Natural killer cell (primary cell): ENCODE data around the gene ESR2. TPM values are rescaled to one million over a fixed set of nuclear protein-coding genes. Genes with fewer than 3 reads are reported as not detected.

Experiments
- ATAC-seq, 3 donors: fragments of 150-1000 bp in 2 of 3; fragments of 200-7000 bp in 1 of 3; cut with Tn5 transposase; 1 replicate in 1 of 3; 2 replicates in 2 of 3; pipeline ENCODE4 v1.10.0; 2021; ENCODE audit warnings: mild to moderate bottlenecking in 2 of 3, moderate library complexity in 2 of 3
- DNase-seq, 2 donors: peaks; one replicate each; pipeline versions ENCODE4 v3.0.0 to v3.0.0-alpha.2; 2013 to 2021; ENCODE audit warnings: mixed read lengths in 1 of 2
- H3K27ac ChIP-seq: one replicate; pipeline ENCODE4 v1.5.1; 2013; ENCODE audit warnings: mild to moderate bottlenecking, low read length
- H3K27me3 ChIP-seq: one replicate; pipeline ENCODE4 v1.6.1; 2013; ENCODE audit warnings: low read length; ENCODE audit not compliant: control insufficient read depth, insufficient read depth
- H3K36me3 ChIP-seq: one replicate; pipeline ENCODE4 v1.6.1; 2013; ENCODE audit warnings: low read length; ENCODE audit not compliant: control insufficient read depth, insufficient read depth
- H3K4me1 ChIP-seq: one replicate; pipeline ENCODE4 v1.6.1; 2013; ENCODE audit warnings: low read length; ENCODE audit not compliant: control insufficient read depth, insufficient read depth
- H3K4me3 ChIP-seq: one replicate; pipeline ENCODE4 v1.5.1; 2013; ENCODE audit warnings: low read length
- H3K9me3 ChIP-seq: one replicate; pipeline ENCODE4 v1.6.1; 2013; ENCODE audit warnings: low read length; ENCODE audit not compliant: control insufficient read depth, insufficient read depth
- H3K27ac Mint-ChIP-seq, 2 donors: one replicate each; pipeline ENCODE4 v1.8.0; 2022; ENCODE audit warnings: mild to moderate bottlenecking in 2 of 2, mixed read lengths in 2 of 2, moderate library complexity in 1 of 2
- H3K27me3 Mint-ChIP-seq, 2 donors: one replicate each; pipeline ENCODE4 v1.8.0; 2022; ENCODE audit warnings: low read depth in 2 of 2, mixed read lengths in 2 of 2
- H3K36me3 Mint-ChIP-seq: one replicate; pipeline ENCODE4 v1.8.0; 2022; ENCODE audit warnings: mixed read lengths
- H3K4me1 Mint-ChIP-seq, 2 donors: one replicate each; pipeline ENCODE4 v1.8.0; 2022; ENCODE audit warnings: mixed read lengths in 2 of 2
- H3K4me3 Mint-ChIP-seq: one replicate; pipeline ENCODE4 v1.8.0; 2022; ENCODE audit warnings: mild to moderate bottlenecking, moderate library complexity, mixed read lengths
- H3K9me3 Mint-ChIP-seq, 2 donors: one replicate each; pipeline ENCODE4 v1.8.0; 2022; ENCODE audit warnings: mixed read lengths in 2 of 2
- WGBS: methylation state at CpG from one replicate; pipeline ENCODE4 v1.1.7; 2013; ENCODE audit warnings: missing lambda C conversion rate; ENCODE audit not compliant: insufficient coverage; 5-methylcytosine and 5-hydroxymethylcytosine counted together
- intact Hi-C: fragments of 100-400 bp; cut with micrococcal nuclease; formaldehyde crosslinking; loops from one replicate; pipeline ENCODE4 v1.14.2; 2022
- total RNA-seq, 4 donors: library from RNA; stranded (reverse); fragments of 120-200 nt in 1 of 4; gene quantifications; one replicate each; pipeline versions ENCODE4 v1.2.3 to v1.2.4, GENCODE V29; 2013 to 2022
- TF ChIP-seq, protein P1 (sequence below): fragments of 200-600 bp; IDR thresholded peaks from one replicate; pipeline ENCODE4 v1.8.0; 2022; ENCODE audit warnings: antibody characterized with exemption

ESR2 gene
- total RNA-seq, 3 donors from 2014 or later (not counting 1 experiment from before 2014, with no cell fraction given) = 0.53 TPM; not detected in 2

GRCh38 chr14:64220056-64220455 lies 74.1 kb downstream of the ESR2 start:
- Mint-ChIP-seq H3K36me3 (peaks cover 46% of the 10 kb centered on the region), H3K27ac (no peak overlapping the region), H3K4me3 (no peak overlapping the region), H3K27me3 (no peaks in the 10 kb centered on the region), H3K4me1 (no peaks in the 10 kb centered on the region), H3K9me3 (no peaks in the 10 kb centered on the region)
- H3K27ac ChIP-seq = no peak overlapping the region
- no peaks in the 10 kb centered on the region for H3K27me3 ChIP-seq
- H3K9me3 ChIP-seq = no peaks in the 10 kb centered on the region
- intact Hi-C loops = no loop called here
- ATAC-seq (no peak), DNase-seq (no peak)
- TF ChIP-seq, protein P1, sequence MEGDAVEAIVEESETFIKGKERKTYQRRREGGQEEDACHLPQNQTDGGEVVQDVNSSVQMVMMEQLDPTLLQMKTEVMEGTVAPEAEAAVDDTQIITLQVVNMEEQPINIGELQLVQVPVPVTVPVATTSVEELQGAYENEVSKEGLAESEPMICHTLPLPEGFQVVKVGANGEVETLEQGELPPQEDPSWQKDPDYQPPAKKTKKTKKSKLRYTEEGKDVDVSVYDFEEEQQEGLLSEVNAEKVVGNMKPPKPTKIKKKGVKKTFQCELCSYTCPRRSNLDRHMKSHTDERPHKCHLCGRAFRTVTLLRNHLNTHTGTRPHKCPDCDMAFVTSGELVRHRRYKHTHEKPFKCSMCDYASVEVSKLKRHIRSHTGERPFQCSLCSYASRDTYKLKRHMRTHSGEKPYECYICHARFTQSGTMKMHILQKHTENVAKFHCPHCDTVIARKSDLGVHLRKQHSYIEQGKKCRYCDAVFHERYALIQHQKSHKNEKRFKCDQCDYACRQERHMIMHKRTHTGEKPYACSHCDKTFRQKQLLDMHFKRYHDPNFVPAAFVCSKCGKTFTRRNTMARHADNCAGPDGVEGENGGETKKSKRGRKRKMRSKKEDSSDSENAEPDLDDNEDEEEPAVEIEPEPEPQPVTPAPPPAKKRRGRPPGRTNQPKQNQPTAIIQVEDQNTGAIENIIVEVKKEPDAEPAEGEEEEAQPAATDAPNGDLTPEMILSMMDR = no peak
- 92% methylated on average over 4 of the region's 4 CpGs for WGBS
- peaks cover 4% of the 10 kb centered on the region for H3K4me1 ChIP-seq
- no peak overlapping the region for H3K4me3 ChIP-seq
- peaks cover 90% of the 10 kb centered on the region for H3K36me3 ChIP-seq

DNA sequence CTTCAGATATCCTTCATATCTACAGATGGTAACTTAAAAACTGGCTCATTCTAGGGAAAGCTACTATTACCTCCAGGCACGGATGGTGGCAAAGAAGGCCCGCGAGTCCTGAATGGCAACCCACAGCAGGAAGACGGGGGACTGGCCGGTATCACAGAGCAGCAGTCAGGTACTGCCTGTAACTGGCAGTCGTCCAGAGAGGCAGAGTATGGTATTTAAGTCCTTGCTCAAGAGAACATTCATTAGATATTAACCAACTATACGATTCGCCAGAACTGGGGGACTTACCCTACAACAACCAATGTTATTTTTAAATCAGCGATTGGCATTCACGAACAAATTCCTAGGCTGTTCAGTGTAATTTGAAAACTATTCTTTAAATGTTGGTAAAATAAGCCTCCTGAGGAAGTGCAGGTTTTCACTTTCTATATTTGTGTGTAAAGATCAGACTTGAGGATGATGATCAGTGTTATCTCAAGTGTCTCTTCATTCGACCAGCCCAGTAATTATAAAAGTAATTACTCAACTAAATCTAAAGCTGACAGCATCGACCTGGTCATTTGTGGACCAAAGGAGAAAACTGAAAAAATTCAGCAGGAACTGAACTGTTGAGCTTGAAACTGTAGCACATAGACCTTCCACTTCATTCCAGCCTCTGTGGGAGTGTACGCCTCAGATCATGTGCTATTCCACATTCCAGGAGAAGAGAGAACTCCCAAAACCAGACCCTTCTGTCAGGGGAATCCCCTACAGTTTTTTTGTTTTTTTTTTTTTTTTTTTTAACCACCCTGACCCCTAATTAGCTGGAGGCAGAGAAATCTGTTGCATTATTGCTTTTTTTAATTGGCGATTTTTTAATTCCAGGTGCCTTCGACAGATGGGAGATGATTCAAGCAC lies 75.6 kb downstream of the ESR2 start:
- Histone ChIP-seq H3K4me3 (no peak overlapping the region), H3K27me3 (no peaks in the 10 kb centered on the region), H3K27ac (no peak overlapping the region), H3K4me1 (peaks cover 4% of the 10 kb centered on the region), H3K9me3 (no peaks in the 10 kb centered on the region), H3K36me3 (peaks cover 92% of the 10 kb centered on the region)
- no peaks in the 10 kb centered on the region for H3K27me3 Mint-ChIP-seq
- peak overlapping the region in 1 of 2 donors; percentile 40 for H3K27ac Mint-ChIP-seq
- H3K4me1 Mint-ChIP-seq = no peaks in the 10 kb centered on the region
- WGBS = 79% methylated on average over 12 of the region's 15 CpGs
- ATAC-seq (no peak), DNase-seq (no peak)
- H3K4me3 Mint-ChIP-seq = no peak overlapping the region
- no peaks in the 10 kb centered on the region for H3K9me3 Mint-ChIP-seq
- TF ChIP-seq, protein P1 = no peak
- peaks cover 38% of the 10 kb centered on the region for H3K36me3 Mint-ChIP-seq
- intact Hi-C loops = no loop called here

DNA sequence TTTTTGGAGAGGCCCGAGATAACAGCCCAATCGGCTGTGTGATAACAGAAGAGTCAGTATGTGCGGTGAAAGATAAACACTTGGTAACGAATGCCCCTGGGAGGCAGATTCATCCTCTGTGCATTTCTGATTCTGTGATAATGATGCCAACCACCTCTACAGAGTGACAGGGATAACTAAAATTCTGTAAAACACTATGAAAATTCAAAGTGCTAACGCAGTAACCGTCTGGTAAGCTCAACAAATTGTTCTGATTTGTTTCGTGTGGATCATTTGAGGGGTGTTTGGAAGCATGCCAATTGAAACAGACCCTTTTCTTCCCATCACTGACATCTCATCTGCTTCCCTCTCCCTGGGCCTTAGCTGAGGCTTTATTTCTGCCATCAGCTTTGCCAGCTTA lies 76.3 kb downstream of the ESR2 start:
- WGBS = 90% methylated on average over 7 of the region's 7 CpGs
- Mint-ChIP-seq H3K4me3 (no peak overlapping the region), H3K9me3 (no peaks in the 10 kb centered on the region), H3K36me3 (peaks cover 42% of the 10 kb centered on the region), H3K27ac (peak overlapping the region; percentile 40 to 43), H3K27me3 (no peaks in the 10 kb centered on the region), H3K4me1 (no peaks in the 10 kb centered on the region)
- H3K9me3 ChIP-seq = no peaks in the 10 kb centered on the region
- ATAC-seq (no peak), DNase-seq (no peak)
- intact Hi-C loops = no loop called here
- peaks cover 93% of the 10 kb centered on the region for H3K36me3 ChIP-seq
- TF ChIP-seq, protein P1 = no peak
- H3K4me1 ChIP-seq = peaks cover 4% of the 10 kb centered on the region
- H3K4me3 ChIP-seq = no peak overlapping the region
- no peak overlapping the region for H3K27ac ChIP-seq
- no peaks in the 10 kb centered on the region for H3K27me3 ChIP-seq
